Right ventricle myocardium inferior (tissue), 1 donor: ENCODE measurements around the gene SLC1A7. TPM values are rescaled to one million over a fixed set of nuclear protein-coding genes. Genes with fewer than 3 reads are reported as not detected.

Source experiments
- ATAC-seq: fragments of 200-7000 bp; cut with Tn5 transposase; one replicate; pipeline ENCODE4 v1.9.1; 2020; ENCODE audit warnings: mild to moderate bottlenecking, moderate library complexity
- DNase-seq: peaks from one replicate; pipeline ENCODE4 v3.0.0; 2021; ENCODE audit errors: missing footprints
- intact Hi-C: fragments of 100-400 bp; cut with DNase I; formaldehyde crosslinking; loops from one replicate; pipeline ENCODE4 v1.11.0; 2022
- total RNA-seq: library from RNA; stranded (reverse); fragmentation: NEBNext Ultra II Directional; extraction: Animal tissue kit (Norgen Biotek cat#: 25700); gene quantifications from one replicate; pipeline ENCODE4 v1.2.1, GENCODE V29; 2021
- donor health status: DM: no; HTN: yes; CAD: no; lungs with severe emphysema.

The SLC1A7 gene
- total RNA-seq, 1 donor from 2014 or later, result not detected

DNA sequence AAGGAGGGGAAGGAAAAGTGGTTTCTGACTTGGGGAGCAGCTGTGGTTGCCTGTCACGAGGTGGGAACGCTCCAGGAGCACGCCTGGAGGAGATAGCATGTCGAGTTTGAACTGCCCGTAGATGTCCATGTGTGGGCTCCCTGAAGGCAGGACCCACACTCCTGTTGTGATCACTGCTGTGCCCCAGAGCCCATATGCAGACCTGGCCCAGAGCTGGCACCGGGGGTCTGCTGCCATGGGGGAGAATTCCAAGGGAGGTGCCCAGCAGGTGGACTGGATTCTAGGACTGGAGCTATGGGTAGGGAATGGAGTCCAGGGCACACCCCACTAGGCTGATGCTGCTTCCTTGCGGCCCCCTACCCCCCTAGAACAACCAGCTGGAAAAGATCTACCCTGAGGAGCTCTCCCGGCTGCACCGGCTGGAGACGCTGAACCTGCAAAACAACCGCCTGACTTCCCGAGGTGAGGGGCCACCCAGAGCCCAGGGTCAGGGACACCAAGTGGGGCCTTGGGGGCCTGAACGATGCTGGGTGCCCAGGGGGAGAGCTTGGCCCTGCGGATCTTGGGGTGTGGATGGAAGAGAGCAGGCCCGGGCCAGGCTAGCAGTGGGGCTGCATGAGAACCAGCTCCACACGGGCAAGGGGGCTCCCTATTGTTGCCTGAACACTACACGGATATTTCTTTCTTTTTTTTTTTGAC lies 71.1 kb downstream of the SLC1A7 start:
- DNase-seq, result peak; percentile 59
- no peak for ATAC-seq
- intact Hi-C loops, result no loop called here

DNA sequence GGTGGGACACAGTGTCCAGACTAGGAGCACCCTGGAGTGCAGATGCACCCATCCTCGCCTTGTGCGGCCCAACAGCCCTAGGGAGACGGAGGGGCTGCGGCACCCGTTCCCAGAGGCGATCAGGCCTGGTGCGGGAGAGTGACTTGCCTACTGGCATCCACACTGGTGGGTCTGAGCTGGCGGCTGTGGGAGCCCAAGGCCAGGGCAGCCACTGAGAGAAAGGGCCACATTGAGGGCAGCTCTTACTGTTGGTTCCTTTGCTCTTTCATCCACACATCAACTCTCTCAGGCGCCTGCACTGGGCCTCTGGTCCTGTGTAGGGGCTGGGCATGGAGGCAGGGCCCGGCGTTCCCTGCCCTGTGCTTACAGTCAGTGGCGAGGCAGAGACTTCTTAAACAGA lies 71.8 kb downstream of the SLC1A7 start:
- DNase-seq, result no peak

DNA sequence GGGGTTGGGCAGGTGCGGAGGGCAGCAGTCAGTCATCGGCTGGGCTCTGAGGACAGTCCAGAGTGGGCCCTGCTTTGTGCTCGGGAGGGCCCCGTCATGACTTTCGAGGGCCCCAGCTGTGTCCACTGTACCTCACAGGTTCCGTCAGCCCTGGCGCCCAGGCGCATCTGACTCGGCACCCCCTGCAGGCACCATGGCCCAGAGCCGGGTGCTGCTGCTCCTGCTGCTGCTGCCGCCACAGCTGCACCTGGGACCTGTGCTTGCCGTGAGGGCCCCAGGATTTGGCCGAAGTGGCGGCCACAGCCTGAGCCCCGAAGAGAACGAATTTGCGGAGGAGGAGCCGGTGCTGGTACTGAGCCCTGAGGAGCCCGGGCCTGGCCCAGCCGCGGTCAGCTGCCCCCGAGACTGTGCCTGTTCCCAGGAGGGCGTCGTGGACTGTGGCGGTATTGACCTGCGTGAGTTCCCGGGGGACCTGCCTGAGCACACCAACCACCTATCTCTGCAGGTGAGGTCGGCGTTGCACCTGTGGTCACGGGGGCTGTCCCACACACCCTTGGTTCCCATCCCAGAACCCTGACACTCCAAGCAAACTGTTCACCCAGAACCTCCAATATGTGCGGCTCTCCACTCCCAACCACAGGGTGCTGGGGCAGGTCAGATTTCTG lies 72.6 kb downstream of the SLC1A7 start:
- ATAC-seq, result no peak
- intact Hi-C loops, result no loop called here
- DNase-seq, result no peak

More for the DNA sequence above, 71.8 kb downstream of the SLC1A7 start:
- no peak for ATAC-seq
- intact Hi-C loops, result no loop called here

DNA sequence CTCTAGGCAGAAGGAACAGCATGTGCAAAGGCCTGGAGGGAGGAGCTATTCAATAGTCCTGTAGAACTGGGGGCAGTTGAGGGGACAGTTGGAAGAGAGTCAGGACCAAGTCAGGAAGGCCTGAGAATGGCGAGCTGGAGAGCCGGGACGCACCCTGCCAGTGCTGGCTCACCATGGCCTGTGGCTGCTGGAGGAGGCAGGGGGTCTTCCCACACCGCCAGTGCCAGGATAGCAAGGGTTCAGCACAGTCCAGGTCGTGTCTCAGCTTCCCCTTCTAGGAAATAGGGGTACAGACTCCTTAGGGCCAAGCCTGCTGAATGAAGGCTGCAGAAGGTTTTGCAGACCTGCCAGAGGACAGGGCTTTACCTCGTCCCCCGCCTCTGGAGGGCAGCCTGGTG lies 73.2 kb downstream of the SLC1A7 start:
- DNase-seq, result no peak
- intact Hi-C loops, result no loop called here
- ATAC-seq, result no peak

DNA sequence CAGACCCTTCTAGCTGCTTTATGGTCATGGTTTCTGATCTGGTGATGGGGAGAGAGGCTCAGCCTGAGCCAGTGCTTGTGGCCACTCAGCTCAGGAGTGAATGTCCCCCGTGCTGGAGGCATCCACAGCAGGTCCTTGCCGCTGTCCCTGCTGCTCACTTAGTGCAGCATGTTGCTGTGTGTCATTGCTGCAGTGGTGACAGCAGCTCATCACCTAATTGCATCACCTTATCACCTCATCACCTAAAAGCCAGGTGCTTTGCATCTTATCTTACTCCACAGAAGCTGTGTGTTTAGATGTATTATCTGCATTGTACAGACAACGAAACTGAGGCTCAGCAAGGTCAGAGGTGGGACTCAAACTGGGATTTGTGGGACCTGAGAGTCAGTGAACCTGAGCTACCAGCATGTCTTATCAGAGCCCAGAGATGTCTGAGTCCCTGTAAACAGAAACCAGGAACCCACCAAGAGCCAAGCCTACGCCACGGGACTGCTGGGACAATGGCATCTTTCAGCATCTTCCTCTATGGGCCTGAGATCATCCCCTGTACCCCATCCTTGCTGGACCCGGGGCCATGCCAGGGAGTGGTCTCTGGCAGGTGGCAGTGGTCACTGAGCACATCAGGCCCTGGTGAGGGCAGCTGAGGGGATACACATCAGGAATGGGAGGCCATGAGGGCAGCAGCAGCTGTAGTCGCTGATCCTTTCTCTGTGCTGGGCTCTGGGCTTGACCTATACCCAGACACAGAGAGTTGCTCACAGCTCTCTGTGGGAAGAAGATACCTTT lies 73.9 kb downstream of the SLC1A7 start:
- intact Hi-C loops, result no loop called here
- ATAC-seq, result no peak
- DNase-seq, result no peak

DNA sequence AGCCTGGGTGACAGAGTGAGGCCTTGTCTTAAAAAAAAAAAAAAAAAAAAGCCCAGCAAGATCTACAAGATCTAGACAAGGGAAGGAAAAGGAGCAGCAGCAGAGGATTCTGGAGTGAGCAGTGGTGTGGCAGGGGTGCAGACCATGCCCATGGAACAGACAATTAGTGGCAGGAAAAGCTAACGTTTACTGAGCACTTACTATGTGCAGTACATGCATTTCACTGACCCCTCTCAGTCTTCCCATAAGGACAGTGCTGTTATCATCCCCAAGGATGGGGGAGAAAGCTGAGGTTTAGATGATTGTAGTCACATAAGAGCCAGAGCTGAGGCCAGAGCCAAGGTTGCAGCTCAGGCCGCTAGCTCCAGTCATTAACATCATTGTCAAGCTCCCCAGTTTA lies 74.6 kb downstream of the SLC1A7 start:
- intact Hi-C loops, result no loop called here
- ATAC-seq (no peak), DNase-seq (no peak)

DNA sequence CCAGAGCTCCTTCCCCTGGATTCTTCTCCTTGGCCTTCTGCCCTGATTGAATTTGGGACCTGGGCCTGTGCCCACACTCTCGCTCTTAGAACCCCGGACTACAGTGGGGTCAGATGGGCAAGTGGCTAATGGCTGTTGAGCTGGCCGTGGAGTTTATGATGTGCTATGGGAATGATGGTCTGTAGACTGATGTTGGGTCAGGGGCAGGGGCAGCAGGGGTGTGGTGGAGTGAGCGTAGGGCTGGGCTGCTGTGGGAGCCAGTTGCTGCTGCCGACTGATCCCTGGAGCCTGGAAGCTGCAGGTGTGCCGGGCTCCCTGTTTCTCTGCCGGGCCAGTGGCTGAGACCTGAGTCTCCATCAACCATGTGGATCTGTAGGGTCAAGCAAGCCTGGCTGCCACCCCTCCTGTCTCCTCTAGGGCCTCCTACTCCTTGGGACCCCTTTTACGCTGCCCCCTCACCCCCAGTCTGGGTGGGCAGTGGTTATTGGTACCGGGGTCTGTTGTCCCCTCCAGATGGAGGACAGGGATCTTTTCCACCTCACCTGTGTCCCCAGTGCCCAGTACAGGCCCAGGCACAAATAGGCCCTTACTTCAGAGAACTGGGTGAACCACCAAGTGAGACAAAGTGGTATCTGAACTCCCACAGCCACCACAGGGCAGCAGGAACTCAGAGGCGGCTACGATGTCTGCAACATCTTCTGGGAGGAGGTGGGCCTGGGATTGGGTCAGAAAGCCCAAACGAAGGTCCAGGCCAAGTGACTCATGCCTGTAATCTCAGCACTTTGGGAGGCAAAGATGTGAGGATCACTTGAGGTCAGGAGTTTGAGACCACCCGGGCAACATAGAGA lies 75.3 kb downstream of the SLC1A7 start:
- ATAC-seq (no peak), DNase-seq (no peak)
- intact Hi-C loops, result no loop called here

DNA sequence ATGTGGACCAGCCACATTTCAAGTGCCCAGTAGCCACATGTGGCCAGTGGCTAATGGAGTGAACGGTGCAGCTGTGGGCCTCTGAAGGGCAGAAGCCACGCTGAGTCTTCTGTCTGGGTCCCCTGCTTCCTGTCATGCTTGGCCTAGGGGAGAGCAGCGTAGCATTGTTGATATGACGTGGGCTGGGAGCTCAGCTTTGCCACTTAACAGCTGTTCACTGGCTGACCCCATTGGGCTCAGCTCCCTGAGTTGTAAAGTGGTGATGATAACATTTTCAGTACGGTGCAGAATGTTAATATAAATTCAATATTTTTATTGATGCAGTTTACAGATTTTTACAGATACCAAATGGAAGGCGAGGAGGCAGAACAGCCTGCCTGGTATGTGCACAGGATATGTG lies 76.0 kb downstream of the SLC1A7 start:
- ATAC-seq (peak; percentile 23), DNase-seq (no peak)
- intact Hi-C loops, result no loop called here

DNA sequence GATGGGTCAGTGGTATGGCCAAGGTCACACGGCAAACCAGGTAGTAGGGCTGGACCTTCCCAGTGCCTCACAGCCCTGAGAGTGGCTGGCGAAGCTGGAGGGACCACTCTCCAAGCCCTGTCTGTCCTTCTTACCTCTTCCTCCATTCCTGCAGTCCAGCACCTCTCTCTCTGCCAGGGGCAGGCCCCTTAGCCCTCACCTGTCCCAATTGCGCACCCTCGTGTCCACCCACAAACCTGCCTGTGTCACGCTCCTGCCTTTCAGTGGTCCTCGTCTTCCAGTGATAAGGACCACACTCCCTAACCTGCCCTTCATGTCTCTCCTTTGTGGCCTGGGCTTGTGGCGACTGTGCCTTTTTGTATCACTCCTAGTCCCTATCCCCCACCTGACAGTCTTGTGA lies 77.0 kb downstream of the SLC1A7 start:
- DNase-seq (no peak), ATAC-seq (no peak)
- intact Hi-C loops, result no loop called here

DNA sequence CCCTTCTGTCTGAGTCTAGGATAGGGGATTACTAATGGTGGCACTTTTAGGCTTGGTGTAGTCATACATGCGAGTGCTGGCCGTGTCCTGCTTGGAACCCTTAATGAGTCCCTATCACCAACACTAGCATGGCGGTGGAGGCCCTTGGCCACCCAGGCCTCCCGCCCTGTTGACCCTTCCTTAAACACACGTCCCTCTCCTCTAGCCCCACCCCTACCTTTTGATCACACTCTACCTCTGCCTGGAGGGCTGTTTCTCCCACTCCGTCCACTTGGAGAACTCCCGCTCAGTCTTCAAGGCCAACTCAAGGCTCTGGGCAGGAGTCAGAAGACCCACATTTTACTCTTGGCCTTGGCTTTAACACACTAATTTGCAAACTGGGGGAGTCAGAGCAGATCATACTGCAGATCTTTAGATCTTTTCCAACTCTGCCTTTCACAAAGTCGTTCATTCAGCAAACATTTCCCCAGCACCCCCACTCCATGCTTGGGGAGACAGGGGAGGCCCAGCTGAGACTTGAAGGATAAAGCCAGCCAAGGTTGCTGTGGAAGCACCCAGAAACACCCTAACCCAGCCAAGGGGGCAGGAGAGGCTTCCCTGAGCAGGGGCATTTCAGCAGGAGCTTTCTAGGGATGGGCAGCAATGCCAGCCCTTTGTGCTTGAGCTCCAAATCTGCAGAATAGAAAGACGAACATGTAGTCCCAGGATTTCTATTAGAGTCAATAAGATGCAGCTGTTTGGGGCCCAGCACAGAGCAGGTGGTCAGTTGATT lies 78.5 kb downstream of the SLC1A7 start:
- DNase-seq (peak; percentile 43), ATAC-seq (no peak)
- intact Hi-C loops, result no loop called here

DNA sequence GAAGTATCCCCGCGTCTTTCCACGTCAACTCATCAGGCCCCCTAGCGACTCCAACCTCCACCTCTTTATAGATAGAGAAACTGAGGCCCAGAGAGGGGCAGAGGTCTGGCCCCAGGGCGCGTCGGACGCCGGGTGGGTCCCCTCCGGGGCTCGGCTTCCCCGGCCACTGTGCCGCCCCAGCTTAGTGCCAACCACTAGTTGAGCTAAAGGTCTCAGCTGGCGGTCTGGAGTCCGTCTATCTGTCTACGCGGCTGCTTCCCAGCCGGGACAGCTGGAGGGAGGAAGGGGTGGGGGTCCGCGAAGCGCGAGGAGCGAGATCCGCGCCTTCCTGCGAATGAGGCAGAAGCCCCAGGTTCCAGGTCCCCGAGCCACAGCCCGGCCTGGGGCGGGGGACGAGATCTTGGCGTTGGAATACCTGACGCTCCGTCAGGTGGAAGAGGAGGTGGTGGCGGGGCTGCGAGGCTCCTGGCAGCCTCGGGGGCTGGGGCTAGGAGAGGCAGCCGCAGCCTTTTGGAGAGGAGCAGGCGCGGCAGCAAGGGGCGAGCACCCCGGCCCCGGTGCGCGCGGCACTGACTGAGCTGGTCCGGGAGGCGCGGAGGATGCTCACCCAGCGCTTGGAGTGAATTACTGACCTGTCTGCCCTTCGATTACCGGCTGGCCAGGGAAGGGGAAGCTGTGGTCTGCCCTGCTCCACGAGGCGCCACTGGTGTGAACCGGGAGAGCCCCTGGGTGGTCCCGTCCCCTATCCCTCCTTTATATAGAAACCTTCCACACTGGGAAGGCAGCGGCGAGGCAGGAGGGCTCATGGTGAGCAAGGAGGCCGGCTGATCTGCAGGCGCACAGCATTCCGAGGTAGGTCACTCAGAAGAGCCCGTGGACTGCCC lies 79.5 kb downstream of the SLC1A7 start:
- DNase-seq (peak; percentile 53), ATAC-seq (no peak)
- intact Hi-C loops, result no loop called here

DNA sequence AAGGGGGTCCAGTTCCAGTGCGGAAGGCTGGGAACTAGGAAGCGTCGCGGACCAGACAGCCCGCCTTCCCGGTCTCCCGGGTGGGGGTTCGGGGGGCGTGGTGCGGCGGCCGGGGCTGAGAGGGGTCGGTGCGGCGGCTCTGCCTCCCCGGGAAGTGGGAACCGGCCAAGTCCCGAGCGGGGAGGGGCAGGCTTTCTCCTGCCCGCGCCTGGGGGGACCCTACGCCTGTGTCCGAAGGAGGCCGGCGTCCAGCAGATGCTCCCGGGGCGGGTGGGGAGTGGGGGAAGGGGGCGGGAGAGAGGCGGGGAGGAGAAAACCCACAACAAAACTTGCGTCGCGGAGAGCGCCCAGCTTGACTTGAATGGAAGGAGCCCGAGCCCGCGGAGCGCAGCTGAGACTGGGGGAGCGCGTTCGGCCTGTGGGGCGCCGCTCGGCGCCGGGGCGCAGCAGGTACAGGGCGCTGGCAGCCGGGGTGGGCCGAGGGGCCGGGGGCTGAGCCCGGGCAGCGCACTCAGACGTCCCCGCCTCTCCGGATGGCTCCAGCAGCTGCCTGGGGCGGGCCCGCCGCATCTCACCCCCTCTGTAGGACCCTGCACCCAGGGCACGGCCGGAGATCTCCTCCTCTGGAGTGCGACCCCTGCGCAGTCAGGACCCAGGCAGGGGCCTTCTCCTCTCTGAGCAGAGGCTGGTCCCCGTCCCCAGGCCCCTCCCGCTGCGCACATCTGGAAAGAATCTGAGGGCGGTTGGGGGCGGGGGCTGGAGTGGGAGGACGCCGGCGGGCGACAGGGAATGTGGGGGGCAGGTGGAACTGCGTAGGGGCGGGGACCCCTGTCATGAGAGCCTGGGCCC lies 80.4 kb downstream of the SLC1A7 start, which contains the start of gene PODN:
TSS of gene PODN (plus strand) at position 355 of the 849 bp plus-strand sequence. CDS start 7,643 bp downstream, outside the sequence.
- peak; percentile 52 for ATAC-seq
- intact Hi-C loops, result no loop called here
- peak; percentile 79 for DNase-seq

DNA sequence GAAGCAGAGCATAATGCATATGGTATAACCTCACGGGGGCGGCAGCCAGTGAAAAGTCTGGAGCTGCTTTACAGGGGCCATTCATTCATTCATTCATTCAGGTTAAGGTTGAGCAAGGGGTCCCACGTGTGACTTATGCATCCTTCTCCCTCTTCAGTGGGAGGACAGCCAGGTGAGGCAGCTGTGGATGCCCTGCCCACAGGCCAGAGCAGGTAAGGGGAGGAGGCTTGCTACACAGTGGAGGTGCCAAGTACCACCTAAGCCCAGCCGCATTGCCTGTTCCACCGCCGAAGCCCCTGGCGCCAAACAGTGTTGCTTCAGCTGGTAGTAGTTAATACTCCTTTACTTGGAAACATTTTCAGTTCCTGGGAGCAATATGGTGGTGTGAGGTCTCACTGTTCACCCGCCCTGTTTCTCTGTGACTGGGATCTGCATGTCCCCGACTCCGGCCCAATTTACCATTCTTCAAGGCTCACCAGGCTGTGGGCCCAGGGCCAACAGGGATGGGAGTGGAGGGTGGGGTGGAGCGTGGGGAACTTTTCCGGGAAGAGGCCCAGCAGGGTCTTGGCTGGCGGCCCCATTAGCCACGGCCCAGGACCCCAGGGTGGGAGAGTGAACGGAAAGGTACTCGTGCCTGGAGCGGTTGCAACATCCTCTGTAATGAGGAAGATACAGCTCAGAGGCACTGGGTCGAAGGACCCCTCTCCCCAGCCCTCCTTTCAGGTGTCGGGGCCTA lies 81.1 kb downstream of the SLC1A7 start:
- ATAC-seq (peak; percentile 71), DNase-seq (peak; percentile 85)
- intact Hi-C loops, result no loop called here

DNA sequence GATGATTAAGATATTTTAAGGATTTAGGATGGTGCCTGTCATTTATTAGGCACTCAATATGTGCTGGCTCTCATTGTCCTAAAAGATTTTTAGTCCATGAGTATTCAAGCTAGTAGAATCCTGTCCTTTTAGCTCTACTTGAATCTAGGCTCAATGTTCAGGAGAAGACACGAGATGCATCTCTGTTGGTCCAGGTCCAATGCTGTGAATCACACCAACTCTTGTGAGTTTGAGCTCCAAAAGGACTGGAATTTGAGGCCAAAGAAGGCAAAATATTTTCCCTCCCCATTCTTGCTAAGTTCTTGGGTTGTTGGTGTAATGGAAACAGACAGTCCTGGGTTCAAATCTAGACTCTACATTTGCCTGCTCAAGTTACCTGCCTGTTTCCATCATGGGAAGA lies 81.9 kb downstream of the SLC1A7 start:
- no peak for ATAC-seq
- DNase-seq, result no peak
- intact Hi-C loops, result no loop called here

DNA sequence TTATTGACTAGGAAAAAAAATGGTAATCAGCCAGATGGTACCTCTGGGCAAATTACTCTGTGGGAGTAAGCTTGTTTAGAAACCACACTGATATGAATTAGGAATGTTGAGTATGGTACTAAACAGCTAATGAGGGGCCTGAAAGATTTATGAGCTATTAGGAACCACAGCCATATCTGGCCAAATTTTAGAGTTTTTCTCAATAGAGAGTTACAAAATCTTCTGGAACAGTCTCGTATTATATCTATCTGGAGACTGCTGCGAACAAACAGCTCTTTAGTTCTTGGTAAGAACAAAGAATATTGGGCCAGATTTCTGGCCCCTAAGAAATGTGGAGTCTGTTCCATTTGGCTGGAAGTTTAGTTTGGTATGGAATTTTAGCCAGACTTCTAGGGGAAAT lies 85.3 kb downstream of the SLC1A7 start:
- intact Hi-C loops, result no loop called here
- no peak for DNase-seq
- peak; percentile 57 for ATAC-seq

DNA sequence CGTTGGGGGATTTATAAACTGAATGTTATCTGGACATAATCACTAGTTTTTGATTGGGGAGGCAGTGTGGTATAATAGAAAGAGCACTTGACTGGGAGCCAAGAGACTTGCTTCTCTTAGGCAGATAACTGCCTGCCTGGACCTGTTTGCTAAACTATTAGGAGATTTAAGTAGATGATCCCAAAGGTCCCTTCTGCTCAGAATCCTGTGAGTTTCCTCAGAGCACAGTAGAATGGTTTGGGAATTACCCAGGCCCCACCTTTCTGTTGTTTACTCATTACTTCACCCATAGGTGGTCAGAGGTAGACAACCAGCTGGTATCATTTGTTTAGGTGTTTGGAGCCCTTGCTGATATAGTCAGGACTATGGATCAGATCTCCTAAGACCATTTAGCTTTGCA lies 90.8 kb downstream of the SLC1A7 start:
- no peak for DNase-seq
- no peak for ATAC-seq
- intact Hi-C loops, result no loop called here
